Stimulated activated CD4-positive, alpha-beta T cell treated with anti-CD3 and anti-CD28 coated beads, Interleukin-15, amount 100 ng/mL, for 24 hours (primary cell): ENCODE results near the gene EEF1A1.

Experiments used
- DNase-seq: peaks from one replicate; pipeline ENCODE4 v3.0.0-alpha.2; 2020

Gene EEF1A1

GRCh38 chr6:73503027-73503772, 17.6 kb downstream of the EEF1A1 start:
- no peak for DNase-seq

DNA sequence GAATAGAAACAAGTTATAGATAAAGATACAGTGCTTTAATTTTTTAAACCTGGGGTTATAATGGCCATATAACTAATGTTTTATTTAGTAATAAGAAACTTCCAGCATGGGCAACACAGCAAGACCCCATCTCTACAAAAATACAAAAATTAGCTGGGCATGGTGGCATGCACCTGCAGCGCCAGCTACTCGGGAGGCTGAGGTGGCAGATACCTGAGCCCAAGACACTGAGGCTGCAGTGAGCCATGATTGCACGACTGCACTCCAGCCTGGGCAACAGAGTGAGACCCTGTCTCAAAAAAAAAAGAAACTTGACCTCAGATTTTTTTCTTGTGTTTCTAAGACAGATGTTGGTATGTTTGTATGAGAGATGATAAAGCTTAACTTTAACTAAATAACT, 22.9 kb downstream of the EEF1A1 start:
- no peak for DNase-seq

- DNase-seq = no peak
Observed at GRCh38 chr6:73491377-73491776, 29.5 kb downstream of the EEF1A1 start.

- no peak for DNase-seq
Observed at GRCh38 chr6:73487473-73487872, 33.4 kb downstream of the EEF1A1 start.

GRCh38 chr6:73484438-73484837, 36.4 kb downstream of the EEF1A1 start:
- no peak for DNase-seq

- DNase-seq = no peak
Observed at GRCh38 chr6:73481969-73482368, 38.9 kb downstream of the EEF1A1 start.

DNA sequence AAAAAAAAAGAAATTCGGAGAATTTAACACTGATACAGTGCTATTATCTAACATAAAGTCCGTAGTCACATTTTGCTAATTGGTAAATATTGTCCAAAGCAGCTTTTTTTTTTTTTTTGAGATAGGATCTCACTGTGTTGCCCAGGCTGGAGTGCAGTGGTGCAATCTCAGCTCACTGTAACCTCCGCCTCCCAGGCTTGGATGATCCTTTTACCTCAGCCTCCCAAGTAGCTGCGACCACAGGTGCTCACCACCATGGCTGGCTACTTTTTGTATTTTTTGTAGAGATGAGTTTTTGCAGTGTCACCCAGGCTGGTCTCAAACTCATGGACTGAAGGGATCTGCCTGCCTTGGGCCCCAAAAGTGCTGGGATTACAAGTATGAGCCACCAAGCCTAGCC, 43.4 kb downstream of the EEF1A1 start:
- no peak for DNase-seq

DNA sequence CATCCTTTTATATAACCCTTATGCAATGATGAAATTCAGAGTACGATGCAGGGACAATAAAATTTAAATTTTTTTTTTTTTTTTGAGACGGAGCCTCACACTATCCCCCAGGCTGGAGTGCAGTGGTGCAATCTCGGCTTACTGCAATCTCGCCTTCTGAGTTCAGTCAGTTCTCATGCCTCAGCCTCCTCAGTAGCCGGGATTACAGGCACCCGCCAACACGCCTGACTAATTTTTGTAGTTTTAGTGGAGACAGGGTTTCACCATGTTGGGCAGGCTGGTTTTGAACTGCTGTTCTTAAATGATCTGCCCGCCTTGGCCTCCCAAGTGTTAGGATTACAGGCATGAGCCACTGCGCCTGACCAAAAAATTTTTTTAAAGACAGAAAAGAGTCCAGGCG, 44.1 kb downstream of the EEF1A1 start:
- no peak for DNase-seq

- no peak for DNase-seq
Observed at GRCh38 chr6:73471686-73472290, 49.0 kb downstream of the EEF1A1 start.
